ENCODE measurements around the gene LPCAT2.

LPCAT2 gene

GRCh38 chr16:55526441-55526840, 17.6 kb downstream of the LPCAT2 start:
- Histone ChIP-seq H3K4me3 (IDR thresholded peaks at IDR 0.05; ENCODE audit: insufficient read depth, low read depth, low read length) (no peak overlapping the region), H4K20me1 (ENCODE audit: insufficient read depth) (no peaks in the 10 kb centered on the region), H2AFZ (ENCODE audit: low read depth) (no peak overlapping the region), H3K36me3 (ENCODE audit: insufficient read depth) (0 out of 2 replicates have a peak, but pooled peaks cover 2% of the 10 kb centered on the region), H3K4me1 (ENCODE audit: low read depth, poor library complexity, severe bottlenecking) (no peaks in the 10 kb centered on the region), H3K79me2 (ENCODE audit: insufficient read depth, low read depth) (no peaks in the 10 kb centered on the region), H3K9ac (no peak overlapping the region), H3K27me3 (ENCODE audit: insufficient read depth, low read depth) (no peaks in the 10 kb centered on the region), H3K27ac (no peak overlapping the region), H3K4me2 (no peak overlapping the region)
- TF ChIP-seq CTCF (conservative IDR thresholded peaks at IDR 0.05; ENCODE audit: low read depth, low read length): no peak

GRCh38 chr16:55527885-55528284, 19.0 kb downstream of the LPCAT2 start:
- Histone ChIP-seq H2AFZ (ENCODE audit: low read depth) (no peak overlapping the region), H3K79me2 (ENCODE audit: insufficient read depth, low read depth) (no peaks in the 10 kb centered on the region), H3K27ac (no peak overlapping the region), H3K4me3 (IDR thresholded peaks at IDR 0.05; ENCODE audit: insufficient read depth, low read depth, low read length) (no peak overlapping the region), H3K9ac (no peak overlapping the region), H4K20me1 (ENCODE audit: insufficient read depth) (no peaks in the 10 kb centered on the region), H3K27me3 (ENCODE audit: insufficient read depth, low read depth) (no peaks in the 10 kb centered on the region), H3K36me3 (ENCODE audit: insufficient read depth) (0 out of 2 replicates have a peak, but pooled peaks cover 2% of the 10 kb centered on the region), H3K4me1 (ENCODE audit: low read depth, poor library complexity, severe bottlenecking) (no peaks in the 10 kb centered on the region), H3K4me2 (no peak overlapping the region)
- TF ChIP-seq CTCF (conservative IDR thresholded peaks at IDR 0.05; ENCODE audit: low read depth, low read length): no peak

- Histone ChIP-seq H3K4me3 (IDR thresholded peaks at IDR 0.05; ENCODE audit: insufficient read depth, low read depth, low read length) (no peak overlapping the region), H4K20me1 (ENCODE audit: insufficient read depth) (no peaks in the 10 kb centered on the region)
- TF ChIP-seq CTCF (conservative IDR thresholded peaks at IDR 0.05; ENCODE audit: low read depth, low read length): no peak
These were observed 20.1 kb downstream of the LPCAT2 start for GRCh38 chr16:55529018-55529417.

GRCh38 chr16:55530316-55530856, 21.5 kb downstream of the LPCAT2 start:
- no peaks in the 10 kb centered on the region for H3K79me2 ChIP-seq (ENCODE audit: insufficient read depth, low read depth)
- no peak overlapping the region for H3K4me3 ChIP-seq (IDR thresholded peaks at IDR 0.05; ENCODE audit: insufficient read depth, low read depth, low read length)
- no peak overlapping the region for H2AFZ ChIP-seq (ENCODE audit: low read depth)
- no peak overlapping the region for H3K4me2 ChIP-seq
- TF ChIP-seq CTCF (conservative IDR thresholded peaks at IDR 0.05; ENCODE audit: low read depth, low read length): no peak
- H3K36me3 ChIP-seq (ENCODE audit: insufficient read depth): 0 out of 2 replicates have a peak, but pooled peaks cover 2% of the 10 kb centered on the region
- H4K20me1 ChIP-seq (ENCODE audit: insufficient read depth): no peaks in the 10 kb centered on the region
- no peak overlapping the region for H3K9ac ChIP-seq
- no peaks in the 10 kb centered on the region for H3K27me3 ChIP-seq (ENCODE audit: insufficient read depth, low read depth)
- peaks cover 22% of the 10 kb centered on the region for H3K4me1 ChIP-seq (ENCODE audit: low read depth, poor library complexity, severe bottlenecking)
- H3K27ac ChIP-seq: no peak overlapping the region

More at GRCh38 chr16:55529018-55529417, 20.1 kb downstream of the LPCAT2 start:
- Histone ChIP-seq H3K27ac (no peak overlapping the region), H3K36me3 (ENCODE audit: insufficient read depth) (0 out of 2 replicates have a peak, but pooled peaks cover 2% of the 10 kb centered on the region), H3K27me3 (ENCODE audit: insufficient read depth, low read depth) (no peaks in the 10 kb centered on the region), H3K79me2 (ENCODE audit: insufficient read depth, low read depth) (no peaks in the 10 kb centered on the region), H2AFZ (ENCODE audit: low read depth) (no peak overlapping the region), H3K4me2 (no peak overlapping the region), H3K4me1 (ENCODE audit: low read depth, poor library complexity, severe bottlenecking) (peaks cover 9% of the 10 kb centered on the region), H3K9ac (no peak overlapping the region)

Measured in KMS-11 (cell line).